Retinal pigment epithelial cell (primary cell): ENCODE measurements around the gene AOX1.
"Not testable (repeated sequence)": the region's sequence is repeated elsewhere in the genome, so short reads cannot be mapped to it uniquely, and the experiment has no call there.

ENCODE experiments used
- DNase-seq: peaks from one replicate; pipeline ENCODE4 v3.0.0-alpha.2; 2010; ENCODE audit warnings: low read depth
- H3K4me3 ChIP-seq: 2 replicates; pipeline ENCODE4 v1.5.1; 2011; ENCODE audit warnings: mild to moderate bottlenecking, low read length, control low read depth, moderate library complexity
- CTCF ChIP-seq: conservative IDR thresholded peaks from 2 replicates; pipeline ENCODE4 v1.5.1; 2011; ENCODE audit warnings: low read depth, low read length, control low read depth, inconsistent platforms

The AOX1 gene

GRCh38 chr2:200640901-200641300 lies 55.1 kb downstream of the AOX1 start:
- TF ChIP-seq CTCF = no peak
- DNase-seq = no peak
- no peak overlapping the region for H3K4me3 ChIP-seq

- not testable (repeated sequence) for DNase-seq, H3K4me3 ChIP-seq
These were observed 62.9 kb downstream of the AOX1 start for GRCh38 chr2:200648518-200649281.

- TF ChIP-seq CTCF = no peak
- no peak overlapping the region for H3K4me3 ChIP-seq
- DNase-seq = no peak
These were observed 63.9 kb downstream of the AOX1 start for GRCh38 chr2:200649724-200650123.

GRCh38 chr2:200650195-200650594 lies 64.4 kb downstream of the AOX1 start:
- DNase-seq = no peak
- no peak overlapping the region for H3K4me3 ChIP-seq
- TF ChIP-seq CTCF = no peak

- DNase-seq = no peak
- no peak overlapping the region for H3K4me3 ChIP-seq
- TF ChIP-seq CTCF = no peak
These were observed 66.3 kb downstream of the AOX1 start for GRCh38 chr2:200652158-200652557.

GRCh38 chr2:200653021-200653420 lies 67.2 kb downstream of the AOX1 start:
- no peak for DNase-seq
- no peak overlapping the region for H3K4me3 ChIP-seq
- TF ChIP-seq CTCF = no peak

GRCh38 chr2:200654823-200655222 lies 69.0 kb downstream of the AOX1 start:
- no peak overlapping the region for H3K4me3 ChIP-seq
- no peak for TF ChIP-seq CTCF
- no peak for DNase-seq
